Thoracic aorta endothelial cell (primary cell): ENCODE results near the gene KRTAP24-1. TPM values are rescaled to one million over a fixed set of nuclear protein-coding genes. Genes with fewer than 3 reads are reported as not detected.

Experiments used
- total RNA-seq: library from RNA; depleted of rRNA; stranded (reverse); fragments of >200 nt; gene quantifications from 2 replicates; pipeline ENCODE4 v1.2.3, GENCODE V29; 2012

KRTAP24-1 gene, protein sequence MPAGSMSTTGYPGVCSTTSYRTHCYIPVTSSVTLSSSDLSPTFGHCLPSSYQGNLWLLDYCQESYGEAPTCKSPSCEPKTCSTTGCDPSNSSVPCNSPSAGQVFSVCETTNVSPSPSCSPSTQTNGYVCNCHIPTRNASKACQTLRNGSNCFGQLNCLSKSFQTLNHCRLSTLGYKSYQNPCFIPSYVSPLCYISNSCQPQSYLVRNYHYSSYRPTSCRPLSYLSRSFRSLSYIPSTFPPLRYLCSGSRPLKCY
- not detected in 2 replicates for total RNA-seq

DNA sequence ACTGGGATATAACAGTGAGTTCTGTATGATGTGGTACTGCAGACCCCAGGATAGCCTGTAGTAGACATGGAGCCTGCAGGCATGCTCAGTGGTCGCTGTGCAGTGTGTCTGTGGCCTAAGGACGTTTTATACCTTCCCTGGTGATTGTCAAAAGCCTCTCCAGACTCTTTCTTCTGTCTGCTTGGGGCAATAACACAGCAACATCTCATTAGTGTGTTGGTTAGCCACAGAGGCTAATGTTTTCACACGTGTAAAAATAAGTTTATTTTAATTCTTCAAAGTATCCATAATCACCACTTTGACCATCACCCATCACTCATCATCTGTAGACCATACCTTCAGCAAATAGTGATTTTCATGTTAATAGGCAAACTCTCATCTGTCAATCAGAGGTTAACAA, at the start of gene KRTAP24-1:
Gene KRTAP24-1 (minus strand): TSS at position 101 of the 400 bp plus-strand sequence. CDS start 18 bp downstream, at position 83.

DNA sequence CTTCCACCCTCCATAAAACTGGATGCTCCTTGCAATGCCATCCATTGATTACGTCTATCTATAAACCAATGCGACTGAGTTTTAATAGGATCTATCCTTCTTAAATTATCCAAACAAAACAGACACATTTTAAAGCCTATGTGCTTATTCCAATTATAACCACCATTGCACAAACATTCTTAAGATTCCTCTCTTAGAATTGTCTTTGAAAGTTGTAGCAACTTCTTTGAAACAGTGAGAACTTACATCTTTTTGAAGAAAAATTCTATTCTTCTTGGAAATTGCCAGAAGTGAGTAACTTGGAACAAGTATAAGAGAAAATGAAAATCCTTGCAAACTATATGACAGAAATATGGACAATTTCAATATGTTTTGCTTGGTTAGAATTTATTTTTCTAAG, 37.5 kb upstream of the KRTAP24-1 start, which contains the start of gene KRTAP26-1:
Gene KRTAP26-1 (minus strand): TSS at position 101 of the 400 bp plus-strand sequence. CDS start 280 bp downstream, outside the sequence.

DNA sequence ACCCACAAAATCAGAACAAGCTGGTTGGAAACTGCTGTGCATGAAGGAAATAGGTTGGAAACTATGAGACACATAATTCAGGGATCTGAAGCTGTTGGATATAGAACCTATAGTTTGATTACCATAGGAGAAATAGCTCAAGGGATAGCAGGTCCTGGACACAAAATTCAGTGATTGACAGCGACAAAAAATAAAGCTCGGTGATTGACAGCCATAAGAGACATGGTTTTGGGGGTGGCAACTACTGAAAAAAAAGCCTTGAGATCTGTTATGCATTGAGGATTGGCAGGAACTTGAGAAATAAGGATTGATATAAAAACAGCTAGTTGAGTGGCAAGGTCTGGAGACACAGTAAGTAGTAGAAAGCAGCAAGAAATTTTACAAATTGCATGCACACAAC, 6.5 kb upstream of the KRTAP24-1 start, which contains the start of gene KRTAP25-1:
Gene KRTAP25-1 (minus strand): TSS at position 300 of the 400 bp plus-strand sequence. CDS start 24 bp downstream, at position 276.

Other genes starting within 250 kb of the KRTAP24-1 start
- not detected in 2 replicates for gene CLDN17, start 116.1 kb downstream of the KRTAP24-1 start, total RNA-seq
- gene CLDN8, start 66.9 kb downstream of the KRTAP24-1 start, total RNA-seq: not detected in 2 replicates
- not detected in 2 replicates for gene KRTAP25-1, start 6.6 kb upstream of the KRTAP24-1 start, total RNA-seq
- not detected in 2 replicates for gene KRTAP26-1, start 37.4 kb upstream of the KRTAP24-1 start, total RNA-seq
- not detected in 2 replicates for gene KRTAP27-1, start 54.7 kb upstream of the KRTAP24-1 start, total RNA-seq
- not detected in 2 replicates for gene KRTAP23-1, start 65.7 kb upstream of the KRTAP24-1 start, total RNA-seq
- not detected in 2 replicates for gene KRTAP13-2, start 89.3 kb upstream of the KRTAP24-1 start, total RNA-seq
- not detected in 2 replicates for gene KRTAP13-1, start 113.1 kb upstream of the KRTAP24-1 start, total RNA-seq
- not detected in 2 replicates for gene KRTAP13-3, start 143.0 kb upstream of the KRTAP24-1 start, total RNA-seq
- not detected in 2 replicates for gene KRTAP13-4, start 147.3 kb upstream of the KRTAP24-1 start, total RNA-seq
- not detected in 2 replicates for gene KRTAP15-1, start 157.3 kb upstream of the KRTAP24-1 start, total RNA-seq
- gene KRTAP19-1, start 197.4 kb upstream of the KRTAP24-1 start, total RNA-seq: not detected in 2 replicates
- gene KRTAP19-2, start 204.5 kb upstream of the KRTAP24-1 start, total RNA-seq: not detected in 2 replicates
- gene KRTAP19-3, start 209.1 kb upstream of the KRTAP24-1 start, total RNA-seq: not detected in 2 replicates
- not detected in 2 replicates for gene KRTAP19-4, start 214.2 kb upstream of the KRTAP24-1 start, total RNA-seq
- gene KRTAP19-5, start 219.2 kb upstream of the KRTAP24-1 start, total RNA-seq: not detected in 2 replicates